DMS53 (cell line): ENCODE measurements around the gene ACSM6.
"Not testable (repeated sequence)": the region's sequence is repeated elsewhere in the genome, so short reads cannot be mapped to it uniquely, and the experiment has no call there.

Experiments
- DNase-seq: peaks from one replicate; lab custom pipeline; 2025; lab: John Stamatoyannopoulos, UW

Gene ACSM6, protein sequence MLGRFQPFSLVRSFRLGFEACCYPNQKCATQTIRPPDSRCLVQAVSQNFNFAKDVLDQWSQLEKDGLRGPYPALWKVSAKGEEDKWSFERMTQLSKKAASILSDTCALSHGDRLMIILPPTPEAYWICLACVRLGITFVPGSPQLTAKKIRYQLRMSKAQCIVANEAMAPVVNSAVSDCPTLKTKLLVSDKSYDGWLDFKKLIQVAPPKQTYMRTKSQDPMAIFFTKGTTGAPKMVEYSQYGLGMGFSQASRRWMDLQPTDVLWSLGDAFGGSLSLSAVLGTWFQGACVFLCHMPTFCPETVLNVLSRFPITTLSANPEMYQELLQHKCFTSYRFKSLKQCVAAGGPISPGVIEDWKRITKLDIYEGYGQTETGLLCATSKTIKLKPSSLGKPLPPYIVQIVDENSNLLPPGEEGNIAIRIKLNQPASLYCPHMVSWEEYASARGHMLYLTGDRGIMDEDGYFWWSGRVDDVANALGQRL

DNA sequence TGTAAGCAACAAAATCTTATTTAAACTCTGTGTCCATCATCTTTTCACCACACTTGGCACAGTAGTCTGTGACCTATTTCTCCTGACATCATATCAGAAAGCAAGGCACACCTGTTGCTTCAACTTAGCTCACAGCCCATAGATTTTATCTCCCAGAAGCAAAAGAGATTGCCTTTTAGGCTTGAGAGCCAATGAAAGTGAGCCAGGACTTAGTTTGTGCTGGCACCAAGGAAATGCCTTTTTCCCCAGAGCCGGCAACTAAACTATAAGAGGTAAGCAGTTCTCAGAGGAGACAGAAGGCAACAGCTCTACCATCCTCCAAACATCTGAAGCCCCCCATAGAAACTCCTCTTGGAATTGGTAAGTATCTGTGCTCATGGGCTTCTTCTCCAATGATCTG lies at the start of gene ACSM6:
Gene ACSM6, plus strand, starts transcription at position 295 of the 400 bp plus-strand sequence. CDS start 248 bp downstream, outside the sequence.
- no peak for DNase-seq

DNA sequence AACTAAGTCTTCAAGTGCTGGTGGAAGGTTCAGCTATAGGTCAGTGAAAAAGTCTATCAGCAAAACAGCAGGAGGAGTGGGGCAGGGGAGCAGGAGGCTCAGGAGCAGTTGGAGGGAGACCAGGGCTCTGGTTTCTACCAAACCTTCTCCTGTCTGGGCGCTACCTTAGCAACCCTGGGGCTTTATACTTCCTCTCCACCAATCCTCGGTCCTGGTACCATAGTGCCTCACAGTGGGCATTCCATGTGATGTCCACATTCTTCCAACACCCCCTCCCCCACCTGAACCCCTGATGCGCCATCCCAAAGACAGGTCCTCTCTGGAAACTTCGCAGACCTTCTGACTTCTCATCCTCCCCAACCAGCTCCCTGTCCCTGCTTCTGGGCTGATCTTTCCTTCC lies 25.3 kb upstream of the ACSM6 start:
- peak; percentile 17 for DNase-seq

DNA sequence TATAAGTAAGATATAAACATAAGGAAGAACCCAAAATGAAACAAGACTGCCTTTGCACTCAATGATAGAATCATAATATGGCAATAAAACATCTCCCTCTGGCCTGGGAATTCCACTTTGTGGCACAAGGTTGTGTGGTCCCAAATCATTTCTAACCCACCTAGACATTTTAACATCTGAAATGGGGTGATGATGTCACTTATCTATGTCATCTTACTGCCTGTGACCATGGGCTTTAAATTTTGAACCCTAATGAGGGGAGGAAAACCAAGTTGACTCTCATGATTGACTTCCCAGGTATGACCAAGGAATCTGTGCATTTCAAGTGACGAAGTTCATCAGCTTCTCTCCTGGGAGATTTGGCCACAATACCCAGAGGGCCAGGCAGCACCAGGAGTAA lies 24.5 kb upstream of the ACSM6 start:
- no peak for DNase-seq

DNA sequence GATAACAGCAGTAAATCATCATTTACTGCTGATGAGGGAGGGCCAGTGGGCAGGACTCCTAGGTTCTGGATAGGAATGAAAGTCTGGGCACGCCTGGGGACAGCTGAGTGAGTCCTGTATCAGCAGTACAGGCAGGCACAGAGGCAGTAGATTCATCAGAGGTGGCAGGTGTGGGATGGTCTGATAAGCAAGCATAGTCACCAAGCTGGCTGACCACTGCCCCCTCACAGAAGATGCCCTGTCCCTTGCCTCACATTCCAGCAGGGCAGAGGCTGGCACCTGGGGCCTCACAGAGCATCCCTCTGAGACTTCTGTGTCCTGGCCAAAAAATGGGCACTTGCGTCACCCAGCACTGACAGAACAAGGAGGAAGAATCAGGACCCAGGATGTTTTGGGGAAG lies 23.2 kb upstream of the ACSM6 start:
- DNase-seq: no peak

DNA sequence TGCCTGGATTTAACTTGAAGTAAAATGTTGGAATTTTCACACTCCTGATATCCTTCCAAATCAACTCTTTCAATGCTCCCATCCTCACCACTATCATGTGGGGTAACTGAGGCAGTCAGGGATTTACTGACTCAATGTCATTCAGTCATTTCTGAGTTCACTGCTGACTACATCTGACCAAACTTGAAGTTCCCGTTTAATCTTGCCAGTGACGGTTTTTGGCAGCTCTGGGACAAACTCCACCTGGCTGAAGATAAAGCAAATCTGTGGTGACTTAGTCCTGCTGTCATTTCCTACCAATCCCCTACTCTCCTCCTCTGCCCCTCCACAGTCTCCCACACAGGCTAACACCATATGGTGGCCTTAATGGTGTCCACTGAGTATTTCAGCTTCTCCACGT lies 22.7 kb upstream of the ACSM6 start:
- no peak for DNase-seq

DNA sequence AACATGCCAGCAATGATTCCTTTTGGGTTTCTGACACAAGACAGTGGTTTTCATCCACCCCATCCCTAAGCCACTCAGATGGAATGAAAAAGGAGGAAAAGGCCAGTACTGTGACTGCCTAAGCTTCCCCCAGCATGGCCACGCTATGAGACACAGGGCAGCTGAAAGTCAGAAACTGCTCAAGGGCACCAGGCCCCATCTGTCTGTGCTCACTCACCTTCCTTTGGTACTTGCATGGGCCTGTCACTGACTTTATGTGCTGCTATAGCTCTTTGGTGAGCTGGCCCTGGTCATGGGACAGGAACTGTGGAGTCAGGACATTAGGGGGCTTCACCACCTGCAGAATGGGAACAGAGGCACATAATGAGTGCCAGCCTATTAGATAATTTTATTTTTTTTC lies 21.2 kb upstream of the ACSM6 start:
- DNase-seq: no peak

DNA sequence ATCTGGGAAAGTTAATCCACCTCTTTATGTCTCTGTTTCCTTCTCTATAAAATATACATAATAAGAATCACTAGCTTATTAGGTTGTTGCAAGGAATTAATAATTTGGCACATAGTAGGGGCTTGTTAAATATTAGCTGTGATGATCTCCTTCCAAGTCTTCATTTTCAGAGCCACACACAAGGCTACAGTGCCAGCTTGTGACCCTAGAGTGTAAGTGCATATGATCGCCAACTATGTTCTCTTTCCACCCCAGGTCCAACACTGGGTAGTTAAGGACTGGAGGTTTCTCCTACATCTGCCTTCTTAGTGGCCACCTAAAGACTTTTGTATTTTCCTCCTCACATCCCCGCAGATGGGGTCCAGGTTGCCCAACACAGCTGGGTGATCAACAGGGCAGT lies 17.9 kb upstream of the ACSM6 start:
- no peak for DNase-seq

DNA sequence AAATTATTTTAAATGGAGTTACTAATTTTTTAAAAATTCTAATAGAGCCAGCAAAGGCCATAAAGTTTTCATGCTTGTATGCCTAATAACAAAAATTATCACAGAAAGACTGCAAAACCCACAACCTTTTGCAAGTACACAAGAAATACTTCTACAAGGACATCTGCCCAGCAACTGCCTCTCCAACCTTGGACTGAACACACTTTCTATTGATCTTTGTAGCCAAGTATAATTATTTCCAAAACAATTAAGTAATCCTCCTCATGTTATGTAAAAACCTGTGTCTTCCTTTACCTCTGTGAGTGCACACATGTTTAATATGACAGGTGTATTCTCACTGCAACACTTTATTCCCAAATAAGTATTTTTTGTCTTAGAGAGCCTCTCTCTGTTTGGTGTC lies 16.6 kb upstream of the ACSM6 start:
- DNase-seq: no peak

DNA sequence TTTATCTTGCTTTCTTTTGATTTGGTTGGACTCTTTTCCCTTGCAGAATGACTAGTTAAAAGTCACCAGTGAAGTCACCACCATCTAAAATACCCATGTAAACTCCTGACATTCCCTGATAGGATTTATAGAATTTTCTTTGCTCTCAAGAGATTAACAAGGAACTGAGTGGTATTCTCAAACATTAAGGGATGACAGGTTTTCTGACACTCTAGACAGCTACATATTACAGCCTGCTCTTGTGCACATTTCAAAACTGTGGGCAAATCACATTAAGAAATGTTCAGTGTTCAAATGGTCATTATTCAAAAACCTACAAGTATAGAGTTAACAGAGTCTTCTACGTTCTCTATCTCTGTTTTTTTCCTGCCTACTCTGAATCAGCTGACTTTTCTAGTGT lies 15.8 kb upstream of the ACSM6 start:
- DNase-seq: no peak

DNA sequence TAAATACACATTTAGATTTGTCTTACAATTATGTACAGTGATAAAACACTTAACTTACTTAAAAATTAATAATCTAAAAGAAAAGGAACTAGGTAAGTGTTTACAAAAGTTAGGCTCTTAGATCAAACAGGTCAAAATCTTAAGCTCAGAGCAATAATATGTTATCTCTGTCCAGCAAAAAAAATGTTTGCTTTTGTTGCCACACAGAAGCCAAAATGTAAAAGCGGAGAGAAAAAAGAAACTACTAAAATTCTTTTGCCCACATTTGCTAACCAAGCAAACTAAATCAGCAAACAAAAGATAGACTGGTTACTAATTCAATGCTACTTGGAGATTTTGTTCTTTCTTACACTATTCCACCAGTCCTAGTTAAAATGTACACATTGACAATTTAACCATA lies 15.2 kb upstream of the ACSM6 start:
- no peak for DNase-seq

DNA sequence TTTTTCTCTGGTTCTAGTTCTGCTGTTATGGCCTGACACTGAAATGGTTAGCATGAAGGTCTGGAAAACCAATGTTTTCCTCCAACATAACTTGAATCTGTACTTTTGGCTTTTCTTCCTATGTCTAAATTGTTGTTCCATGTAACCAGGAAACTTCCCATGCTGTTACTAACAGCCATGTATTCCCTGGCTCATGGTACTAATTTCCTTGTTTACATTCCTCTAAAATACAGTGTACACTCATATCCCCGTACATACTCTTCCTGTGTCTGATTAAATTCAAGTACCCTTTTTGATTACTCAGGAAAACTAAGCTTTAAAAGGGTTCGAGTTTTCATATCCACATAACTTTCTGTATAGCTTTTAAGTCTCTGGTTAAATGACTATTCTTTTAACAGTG lies 12.3 kb upstream of the ACSM6 start:
- peak; percentile 43 for DNase-seq

DNA sequence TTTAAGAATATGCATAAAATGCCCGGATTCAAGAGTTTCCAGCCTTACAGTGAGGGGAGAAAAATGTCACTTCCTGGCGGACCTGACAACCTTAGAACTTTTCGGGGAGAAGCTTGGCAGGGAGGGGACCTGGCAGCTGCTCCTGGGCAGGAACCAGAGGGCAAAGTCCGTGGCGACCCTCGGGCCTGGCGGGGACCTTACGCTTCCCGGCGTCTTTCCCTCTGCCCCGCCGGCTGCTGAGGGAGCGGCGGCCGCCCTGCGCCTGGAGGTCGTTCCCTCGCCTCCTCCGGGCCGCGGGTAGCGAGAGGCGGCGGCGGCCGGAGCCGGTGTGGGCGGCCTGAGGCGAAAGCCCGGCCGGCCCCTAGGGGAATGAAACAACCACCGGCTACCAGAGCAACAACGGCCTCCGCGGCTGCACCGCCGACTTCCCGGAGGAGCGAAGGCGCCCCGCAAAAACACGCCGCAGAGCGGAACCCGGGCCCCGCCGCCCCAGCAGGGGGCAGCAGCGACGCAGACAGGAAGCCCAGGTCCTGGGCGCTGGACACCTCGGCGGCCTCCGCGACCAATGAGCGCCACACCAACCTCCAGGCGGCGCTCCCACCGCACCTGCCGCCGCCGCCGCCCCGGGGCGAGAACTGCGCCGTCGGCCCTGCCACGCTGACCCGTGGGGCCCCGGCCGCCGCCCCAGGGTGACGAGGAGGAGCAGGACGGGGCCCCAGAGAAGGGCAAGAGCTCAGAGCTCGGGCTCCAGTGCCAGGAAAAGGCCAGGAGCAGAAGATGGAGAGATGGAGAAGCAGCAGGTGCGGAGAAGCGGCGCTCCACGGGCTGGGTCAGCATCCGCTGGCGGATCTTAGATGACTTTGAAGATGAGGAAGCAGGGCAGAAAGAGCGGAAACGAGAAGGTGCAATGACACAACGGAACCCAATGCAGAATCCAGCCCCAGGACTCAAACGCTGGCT lies 10.5 kb upstream of the ACSM6 start:
- peak; percentile 95 for DNase-seq

DNA sequence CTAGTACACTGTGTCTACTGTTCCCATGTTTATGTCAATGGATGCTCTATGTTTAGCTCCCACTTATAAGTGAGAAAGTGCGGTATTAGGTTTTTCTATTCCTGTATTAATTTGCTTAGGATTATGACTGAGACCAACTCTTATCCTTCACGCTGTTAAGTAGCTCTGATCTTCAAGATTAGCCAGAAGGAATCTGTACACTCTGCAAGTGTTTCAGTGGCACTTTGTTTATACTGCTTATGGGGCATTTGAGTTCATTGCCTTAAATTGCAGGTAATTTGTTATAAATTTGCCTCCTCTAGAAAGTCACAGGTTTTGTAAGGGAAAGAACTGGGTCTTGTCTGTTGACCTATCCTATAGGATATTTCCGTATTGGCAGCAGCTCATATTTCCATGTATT lies 6.4 kb upstream of the ACSM6 start:
- no peak for DNase-seq

DNA sequence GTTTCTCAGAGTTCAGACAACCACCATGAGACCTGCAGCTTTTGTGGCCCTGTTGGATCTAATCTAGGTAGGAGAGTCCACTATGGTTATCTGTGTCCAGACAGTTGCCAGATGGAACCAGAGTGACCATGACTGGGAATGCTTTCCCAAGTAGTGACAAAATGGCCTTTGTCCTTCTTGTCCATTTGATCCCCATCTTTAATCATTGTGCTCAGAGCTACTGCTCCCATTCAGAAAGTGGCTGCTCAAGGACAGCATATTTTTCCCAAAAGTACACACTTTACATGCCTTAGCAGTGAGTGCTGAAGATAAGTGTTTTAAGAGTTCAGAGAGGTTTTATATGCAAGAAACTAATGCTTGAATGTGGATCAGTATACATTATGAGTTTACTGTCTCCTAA lies 5.4 kb upstream of the ACSM6 start:
- DNase-seq: no peak

DNA sequence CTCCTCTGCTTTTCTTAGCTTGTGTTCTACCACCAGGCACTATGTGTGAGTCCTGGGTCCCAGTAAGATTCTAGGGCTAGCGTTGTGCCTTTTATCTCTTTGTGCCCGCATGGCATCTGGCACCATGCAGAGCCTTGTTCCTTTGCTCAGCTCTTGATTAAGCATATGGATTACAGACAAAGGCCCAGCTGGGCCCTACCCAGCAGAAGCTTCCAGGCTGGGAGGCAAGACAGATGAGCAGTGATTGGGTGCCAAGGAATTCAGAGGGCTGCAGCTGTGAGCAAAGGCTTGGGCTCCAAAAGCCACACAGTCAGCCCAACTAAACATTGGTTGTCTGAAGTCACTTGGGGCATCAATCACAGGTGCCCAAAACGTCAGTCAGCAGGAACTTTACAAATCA lies 2.0 kb downstream of the ACSM6 start:
- no peak for DNase-seq

DNA sequence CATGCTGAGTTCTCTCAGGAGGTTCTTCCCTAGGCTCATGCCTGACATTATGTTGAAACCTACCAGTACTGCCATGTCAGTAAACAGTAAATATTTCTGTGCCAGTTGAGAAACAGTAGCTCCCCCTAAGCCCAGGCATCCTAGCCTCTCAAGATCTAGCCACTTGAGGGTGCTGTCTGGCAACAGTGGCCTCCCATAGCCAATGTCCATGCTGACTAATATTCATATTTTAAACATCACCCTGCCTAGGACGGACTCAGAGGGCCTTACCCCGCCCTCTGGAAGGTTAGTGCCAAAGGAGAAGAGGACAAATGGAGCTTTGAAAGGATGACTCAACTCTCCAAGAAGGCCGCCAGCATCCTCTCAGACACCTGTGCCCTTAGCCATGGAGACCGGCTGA lies 7.7 kb downstream of the ACSM6 start:
- no peak for DNase-seq

DNA sequence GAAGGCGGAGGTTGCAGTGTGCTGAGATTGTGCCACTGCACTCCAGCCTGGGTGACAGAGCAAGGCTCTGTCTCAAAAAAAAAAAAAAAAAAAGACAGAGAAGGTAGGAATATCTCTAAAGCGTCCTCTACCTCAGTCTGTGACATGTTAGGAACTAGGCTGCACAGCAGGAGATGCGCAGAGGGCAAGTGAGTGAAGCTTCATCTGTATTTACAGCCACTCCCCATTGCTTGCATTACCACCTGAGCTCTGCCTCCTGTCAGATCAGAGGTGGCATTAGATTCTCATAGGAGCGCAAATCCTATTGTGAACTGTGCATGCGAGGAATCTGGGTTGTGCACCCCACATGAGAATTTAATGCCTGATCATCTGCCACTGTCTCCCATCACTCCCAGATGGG lies 8.8 kb downstream of the ACSM6 start:
- DNase-seq: not testable (repeated sequence)

DNA sequence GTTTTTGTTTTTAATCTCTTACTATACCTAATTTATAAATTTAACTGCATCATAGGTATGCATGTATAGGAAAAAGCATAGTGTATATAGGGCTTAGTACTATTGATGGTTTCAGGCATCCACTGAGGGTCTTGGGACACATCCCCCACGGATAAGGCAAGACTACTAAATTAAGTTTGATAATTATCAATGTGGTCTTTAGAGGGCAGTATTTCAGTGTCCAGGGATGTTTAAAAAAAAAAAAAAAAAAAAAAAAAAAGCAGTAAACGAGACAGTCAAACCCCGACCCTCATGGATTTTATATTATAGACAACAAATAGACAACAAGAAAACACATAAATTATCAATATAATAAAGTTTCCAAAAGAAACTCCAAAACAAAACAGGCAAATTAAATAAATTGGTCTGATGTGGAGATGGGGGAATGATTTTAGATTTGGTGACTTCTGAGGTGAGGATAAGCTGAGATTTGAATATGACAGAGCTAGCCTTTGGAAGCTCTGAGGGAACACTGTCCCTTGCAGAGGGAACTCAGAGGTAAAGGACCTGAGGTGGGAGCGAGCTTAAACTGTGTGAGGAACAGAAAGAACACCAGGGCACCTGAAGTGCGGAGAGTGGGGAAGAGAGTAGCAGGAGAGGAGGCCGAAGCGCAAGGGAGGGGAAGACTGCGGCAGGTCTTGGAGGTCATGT lies 14.8 kb downstream of the ACSM6 start:
- DNase-seq: peak; percentile 51

DNA sequence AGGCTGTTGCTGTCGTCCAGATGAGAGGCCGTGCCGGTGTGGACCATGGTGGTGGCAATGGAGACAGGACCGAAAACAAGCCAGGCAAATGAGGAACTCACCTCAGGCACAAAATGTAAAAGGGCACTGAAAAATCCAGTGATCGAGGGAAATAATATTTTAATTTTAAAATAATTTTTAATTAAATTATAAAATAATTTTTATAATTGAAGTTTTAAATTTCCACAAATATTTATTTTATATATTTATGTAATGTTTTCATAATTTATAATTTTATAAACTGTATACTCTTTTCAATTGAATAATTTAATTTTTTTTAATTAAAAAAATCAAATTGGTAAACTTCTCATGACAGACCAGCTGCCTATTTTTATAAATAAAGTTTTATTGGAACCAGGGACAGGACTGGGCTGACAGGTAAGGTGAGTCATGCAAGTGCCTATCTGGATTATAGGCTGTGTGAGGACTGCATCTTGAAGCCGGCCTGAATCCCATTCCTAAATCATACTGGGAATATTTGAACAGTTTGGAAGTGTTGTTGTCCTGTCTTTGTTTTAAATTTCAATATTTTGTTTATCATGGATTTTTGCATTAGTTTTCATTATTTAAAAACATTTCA lies 15.6 kb downstream of the ACSM6 start:
- no peak for DNase-seq

DNA sequence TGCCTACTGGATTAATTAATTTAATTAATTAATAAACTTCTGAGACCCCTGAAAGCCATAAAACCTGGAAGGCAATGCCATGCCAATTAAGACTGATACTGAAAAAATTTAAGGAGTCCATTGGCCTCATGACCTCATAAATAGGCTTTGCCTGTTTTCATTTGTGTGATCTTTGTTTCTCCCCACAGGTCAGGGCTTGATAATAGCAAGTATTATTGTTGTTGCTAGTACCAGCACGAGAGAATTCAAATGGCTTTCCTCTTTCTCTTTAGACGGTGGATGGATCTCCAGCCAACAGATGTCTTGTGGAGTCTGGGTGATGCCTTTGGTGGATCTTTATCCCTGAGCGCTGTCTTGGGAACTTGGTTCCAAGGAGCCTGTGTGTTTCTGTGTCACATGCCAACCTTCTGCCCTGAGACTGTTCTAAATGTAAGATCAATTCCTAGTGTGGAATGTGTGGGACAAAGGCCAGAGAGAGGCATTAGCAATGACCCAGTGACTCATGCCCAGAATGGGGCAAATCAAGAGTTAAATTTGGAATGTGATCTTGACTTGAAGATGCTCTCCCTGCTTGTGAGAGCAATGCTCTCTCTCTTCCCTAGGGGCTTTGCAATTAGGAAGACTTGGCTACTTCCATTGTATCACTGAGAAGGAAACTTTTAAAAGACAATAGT lies 17.7 kb downstream of the ACSM6 start:
- no peak for DNase-seq

DNA sequence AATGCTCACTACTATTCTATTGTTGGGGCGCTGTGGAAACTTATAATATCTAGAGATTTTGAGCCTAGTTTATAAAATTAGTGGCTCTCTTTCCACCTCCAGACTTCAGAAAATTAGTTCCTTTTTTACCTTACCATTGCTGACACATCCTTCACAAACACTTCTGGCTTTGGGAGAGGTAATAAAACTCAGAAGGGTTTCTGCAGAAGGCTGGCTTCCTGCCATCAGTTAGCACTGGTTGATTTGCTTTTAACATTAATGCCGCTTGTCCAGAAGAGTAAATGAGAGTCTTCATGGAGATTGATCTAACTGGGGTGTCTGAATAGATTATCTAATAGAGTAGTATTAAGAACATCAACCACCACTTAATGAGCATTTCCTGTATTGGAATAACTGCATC lies 20.3 kb downstream of the ACSM6 start:
- peak; percentile 75 for DNase-seq
